ENCODE measurements around the gene PEMT. TPM values are rescaled to one million over a fixed set of nuclear protein-coding genes. Genes with fewer than 3 reads are reported as not detected.
A peak's percentile ranks its signal among the peaks of the same experiment; 100 is the strongest.

Gene PEMT
- total RNA-seq, 1 experiment from 2014 or later: 62.5 TPM

- 0 out of 2 replicates have a peak, but pooled peaks cover 3% of the 10 kb centered on the region for H3K9me3 ChIP-seq (replicated peaks)
- no peaks in the 10 kb centered on the region for H3K27me3 ChIP-seq
- H3K27ac ChIP-seq: no peak overlapping the region
- H3K4me3 ChIP-seq: no peak overlapping the region
- peaks cover 28% of the 10 kb centered on the region for H3K4me1 ChIP-seq
- no peaks in the 10 kb centered on the region for H3K36me3 ChIP-seq
- DNase-seq: no peak
These were observed 29.7 kb upstream of the PEMT start for GRCh38 chr17:17621254-17621653.

DNA sequence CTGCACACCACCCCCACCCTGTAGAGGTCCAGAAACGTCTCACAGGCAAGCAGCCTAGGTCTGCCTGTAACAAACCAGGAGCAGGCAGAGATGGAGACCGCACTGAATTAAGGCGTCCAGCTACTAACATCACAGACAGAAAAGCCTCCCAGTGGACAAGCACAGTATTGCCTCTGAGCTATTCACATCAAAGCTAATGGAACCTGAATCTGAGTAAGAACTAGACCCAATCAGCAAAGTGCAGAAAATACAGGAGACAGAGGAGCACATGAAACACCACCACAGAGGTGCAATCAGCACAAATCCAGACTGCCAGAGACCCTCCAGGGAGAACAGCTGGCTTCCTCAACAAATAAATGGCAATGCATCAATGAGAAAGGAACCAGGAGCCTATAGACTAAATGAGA lies 22.2 kb upstream of the PEMT start:
- Histone ChIP-seq H3K4me3 (no peak overlapping the region), H3K27ac (no peak overlapping the region), H3K4me1 (no peaks in the 10 kb centered on the region), H3K27me3 (no peaks in the 10 kb centered on the region), H3K36me3 (no peaks in the 10 kb centered on the region), H3K9me3 (replicated peaks) (0 out of 2 replicates have a peak, but pooled peaks cover 3% of the 10 kb centered on the region)
- peak; percentile 87 to 96 for DNase-seq

- Histone ChIP-seq H3K27me3 (no peaks in the 10 kb centered on the region), H3K9me3 (replicated peaks) (0 out of 2 replicates have a peak, but pooled peaks cover 3% of the 10 kb centered on the region), H3K4me3 (no peak overlapping the region), H3K27ac (no peak overlapping the region), H3K4me1 (no peaks in the 10 kb centered on the region), H3K36me3 (no peaks in the 10 kb centered on the region)
- no peak for DNase-seq
These were observed 20.8 kb upstream of the PEMT start for GRCh38 chr17:17612085-17613022.

- H3K36me3 ChIP-seq: no peaks in the 10 kb centered on the region
- no peaks in the 10 kb centered on the region for H3K27me3 ChIP-seq
- H3K9me3 ChIP-seq (replicated peaks): no peaks in the 10 kb centered on the region
- peaks cover 8% of the 10 kb centered on the region; the same call in 1 of the 2 replicates for H3K4me1 ChIP-seq
- H3K27ac ChIP-seq: no peak overlapping the region
- no peak overlapping the region for H3K4me3 ChIP-seq
- DNase-seq: peak; percentile 54 to 64
These were observed 17.6 kb upstream of the PEMT start for GRCh38 chr17:17609121-17609520.

DNA sequence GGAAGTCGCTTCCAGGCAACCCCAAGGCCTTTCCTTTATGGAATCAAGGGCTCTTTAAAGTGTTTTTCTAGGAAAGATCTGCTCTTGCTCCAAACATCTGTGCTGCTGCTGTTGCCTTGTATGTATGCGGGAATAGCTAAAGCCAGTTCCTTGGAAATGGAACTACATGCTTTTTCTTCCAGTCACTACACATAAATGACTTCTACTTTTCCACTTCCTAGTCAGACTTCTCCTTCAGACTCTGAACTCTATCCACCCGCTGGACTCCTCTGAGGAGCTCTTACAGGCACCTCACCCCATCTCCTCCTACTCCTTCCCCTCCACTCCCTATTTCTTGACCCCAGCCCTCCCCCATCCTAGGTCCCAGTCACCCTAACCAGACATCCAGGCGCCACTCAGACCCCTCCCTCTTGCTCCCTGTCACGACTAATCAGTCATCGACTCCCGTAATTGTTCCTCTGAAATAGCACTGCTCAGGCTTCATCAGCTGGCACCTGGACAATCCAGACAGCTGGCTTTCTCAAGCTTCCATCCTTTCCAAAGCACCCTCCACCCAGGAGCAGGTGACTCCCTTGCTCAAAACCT lies 15.0 kb upstream of the PEMT start:
- no peaks in the 10 kb centered on the region for H3K27me3 ChIP-seq
- no peak overlapping the region for H3K27ac ChIP-seq
- H3K4me1 ChIP-seq: peaks cover 8% of the 10 kb centered on the region; the same call in 1 of the 2 replicates
- no peak for DNase-seq
- no peaks in the 10 kb centered on the region for H3K9me3 ChIP-seq (replicated peaks)
- no peaks in the 10 kb centered on the region for H3K36me3 ChIP-seq
- H3K4me3 ChIP-seq: no peak overlapping the region

DNA sequence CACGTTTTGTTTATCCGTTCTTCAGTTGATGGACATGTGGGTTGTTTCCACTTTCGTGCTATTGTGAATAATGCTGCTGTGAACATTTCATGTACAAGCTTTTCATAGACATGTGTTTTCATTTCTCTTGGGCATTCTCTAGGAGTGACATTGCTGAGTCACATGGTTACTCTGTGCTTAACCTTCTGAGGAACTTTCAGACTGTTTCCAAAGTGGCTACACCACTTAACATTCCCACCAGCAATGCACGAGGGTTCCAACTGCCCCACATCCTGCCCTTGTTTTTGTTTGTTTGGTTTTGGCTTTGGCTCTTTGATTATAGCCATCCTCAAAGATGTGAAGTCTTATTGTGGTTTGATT lies 14.2 kb upstream of the PEMT start:
- DNase-seq: no peak
- H3K27ac ChIP-seq: no peak overlapping the region

DNA sequence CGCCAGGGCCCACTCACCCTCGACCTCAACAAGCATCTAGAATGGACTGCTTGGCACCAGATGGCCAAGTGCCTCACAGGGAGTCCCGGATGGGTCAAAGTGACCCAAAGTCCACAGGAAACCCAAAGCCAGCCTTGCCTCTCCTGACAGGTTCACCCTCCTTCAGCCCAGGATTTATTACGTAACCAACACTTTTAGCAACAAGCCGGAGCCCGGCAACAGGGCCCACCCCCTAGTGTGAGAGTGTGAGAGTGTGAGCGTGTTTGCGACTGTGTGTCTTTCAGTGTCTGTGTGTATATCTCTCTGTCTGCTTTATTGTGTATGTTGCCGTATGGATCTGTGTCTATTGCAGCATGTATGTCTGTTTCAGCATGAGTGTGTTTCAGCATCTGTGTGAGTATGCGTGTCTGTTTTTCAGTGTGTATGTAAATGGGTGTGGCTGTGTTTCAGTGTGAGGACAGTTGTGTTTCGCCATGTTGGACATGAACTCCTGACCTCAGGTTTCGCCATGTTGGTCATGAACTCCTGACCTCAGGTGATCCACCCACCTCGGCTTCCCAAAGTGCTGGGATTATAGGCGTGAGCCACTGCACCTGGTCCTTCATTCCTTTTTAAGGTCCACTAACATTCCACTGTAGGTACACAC lies 13.7 kb upstream of the PEMT start:
- H3K27me3 ChIP-seq: no peaks in the 10 kb centered on the region
- DNase-seq: no peak
- H3K9me3 ChIP-seq (replicated peaks): no peaks in the 10 kb centered on the region
- H3K36me3 ChIP-seq: no peaks in the 10 kb centered on the region
- no peak overlapping the region for H3K27ac ChIP-seq
- no peak overlapping the region for H3K4me3 ChIP-seq
- H3K4me1 ChIP-seq: peaks cover 8% of the 10 kb centered on the region; the same call in 1 of the 2 replicates

More for the DNA sequence above, 14.2 kb upstream of the PEMT start:
- no peaks in the 10 kb centered on the region for H3K36me3 ChIP-seq
- no peak overlapping the region for H3K4me3 ChIP-seq
- H3K27me3 ChIP-seq: no peaks in the 10 kb centered on the region
- H3K9me3 ChIP-seq (replicated peaks): no peaks in the 10 kb centered on the region
- H3K4me1 ChIP-seq: peaks cover 8% of the 10 kb centered on the region; the same call in 1 of the 2 replicates

- Histone ChIP-seq H3K36me3 (no peaks in the 10 kb centered on the region), H3K27me3 (no peaks in the 10 kb centered on the region), H3K4me3 (no peak overlapping the region), H3K4me1 (peaks cover 8% of the 10 kb centered on the region; the same call in 1 of the 2 replicates), H3K27ac (no peak overlapping the region), H3K9me3 (replicated peaks) (no peaks in the 10 kb centered on the region)
- DNase-seq: no peak
These were observed 12.4 kb upstream of the PEMT start for GRCh38 chr17:17603895-17604225.

DNA sequence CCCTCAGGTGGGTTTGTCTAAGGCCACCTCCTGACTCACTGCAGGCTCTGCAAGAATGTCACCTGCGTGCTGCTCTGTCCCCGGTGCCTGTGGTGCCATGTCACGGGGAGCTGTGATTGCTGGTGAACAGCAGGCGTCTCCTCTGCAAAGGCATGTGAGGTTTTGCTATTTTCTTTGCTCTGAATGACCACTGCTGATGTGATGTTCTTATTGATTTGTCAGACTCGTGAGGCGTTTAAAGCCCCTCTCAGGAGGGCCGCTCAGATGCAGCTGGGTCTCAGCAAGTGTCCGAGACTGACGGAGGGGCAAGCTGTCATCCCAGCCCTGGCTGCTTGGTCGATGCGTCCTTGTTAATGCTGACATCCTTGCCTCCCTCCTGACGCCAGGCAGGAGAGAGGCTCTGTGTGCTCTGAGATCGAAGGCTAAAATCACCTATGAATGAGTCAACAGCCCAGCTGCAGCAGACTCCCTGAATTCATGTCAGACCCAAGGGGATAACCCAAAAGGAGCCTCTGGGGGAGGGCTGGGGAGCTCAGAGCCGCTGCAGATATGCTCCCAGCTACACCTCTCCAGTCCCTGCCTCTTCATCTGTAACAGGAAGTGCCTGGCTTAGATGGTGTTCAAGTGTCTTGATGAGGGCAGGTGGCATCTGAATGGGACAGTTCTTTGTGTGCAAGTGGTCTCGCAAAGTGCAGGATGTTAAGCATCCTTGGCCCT lies 11.8 kb upstream of the PEMT start:
- Histone ChIP-seq H3K4me1 (peaks cover 8% of the 10 kb centered on the region; the same call in 1 of the 2 replicates), H3K9me3 (replicated peaks) (no peaks in the 10 kb centered on the region), H3K36me3 (no peaks in the 10 kb centered on the region), H3K27me3 (no peaks in the 10 kb centered on the region), H3K4me3 (no peak overlapping the region), H3K27ac (no peak overlapping the region)
- DNase-seq: no peak

GRCh38 chr17:17599965-17600364 lies 8.5 kb upstream of the PEMT start:
- no peaks in the 10 kb centered on the region for H3K27me3 ChIP-seq
- no peak for DNase-seq
- H3K4me3 ChIP-seq: no peak overlapping the region
- H3K9me3 ChIP-seq (replicated peaks): no peaks in the 10 kb centered on the region
- no peaks in the 10 kb centered on the region for H3K36me3 ChIP-seq
- no peak overlapping the region for H3K27ac ChIP-seq
- no peaks in the 10 kb centered on the region for H3K4me1 ChIP-seq

- Histone ChIP-seq H3K9me3 (replicated peaks) (no peaks in the 10 kb centered on the region), H3K4me3 (no peak overlapping the region), H3K27ac (no peak overlapping the region), H3K36me3 (no peaks in the 10 kb centered on the region), H3K4me1 (peaks cover under 1% of the 10 kb centered on the region; the same call in 1 of the 2 replicates), H3K27me3 (no peaks in the 10 kb centered on the region)
- no peak for DNase-seq
These were observed 6.5 kb upstream of the PEMT start for GRCh38 chr17:17598003-17598402.

DNA sequence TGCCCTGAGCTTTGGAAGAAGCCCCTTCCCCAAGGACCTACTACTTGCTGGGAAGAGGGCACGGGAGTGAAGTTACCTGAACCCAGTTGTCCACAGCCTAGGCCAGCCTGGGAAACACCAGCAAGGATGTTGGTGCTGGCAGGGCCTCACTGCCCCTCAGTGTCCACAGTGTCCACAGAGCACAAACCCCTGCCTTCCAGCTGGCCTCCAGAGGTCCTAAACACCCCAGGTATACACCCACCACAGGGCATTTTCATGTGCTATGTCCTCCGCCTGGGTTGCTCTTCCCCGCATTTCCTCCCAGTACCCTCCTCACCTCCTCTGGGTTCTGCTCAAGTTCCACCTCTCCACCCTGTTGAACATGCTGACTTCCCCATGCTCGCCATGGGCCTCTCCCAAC lies 4.2 kb upstream of the PEMT start:
- H3K36me3 ChIP-seq: no peaks in the 10 kb centered on the region
- peaks cover 5% of the 10 kb centered on the region; the same call in 1 of the 2 replicates for H3K4me1 ChIP-seq
- no peaks in the 10 kb centered on the region for H3K27me3 ChIP-seq
- no peaks in the 10 kb centered on the region for H3K9me3 ChIP-seq (replicated peaks)
- H3K4me3 ChIP-seq: no peak overlapping the region
- no peak overlapping the region for H3K27ac ChIP-seq
- DNase-seq: no peak

DNA sequence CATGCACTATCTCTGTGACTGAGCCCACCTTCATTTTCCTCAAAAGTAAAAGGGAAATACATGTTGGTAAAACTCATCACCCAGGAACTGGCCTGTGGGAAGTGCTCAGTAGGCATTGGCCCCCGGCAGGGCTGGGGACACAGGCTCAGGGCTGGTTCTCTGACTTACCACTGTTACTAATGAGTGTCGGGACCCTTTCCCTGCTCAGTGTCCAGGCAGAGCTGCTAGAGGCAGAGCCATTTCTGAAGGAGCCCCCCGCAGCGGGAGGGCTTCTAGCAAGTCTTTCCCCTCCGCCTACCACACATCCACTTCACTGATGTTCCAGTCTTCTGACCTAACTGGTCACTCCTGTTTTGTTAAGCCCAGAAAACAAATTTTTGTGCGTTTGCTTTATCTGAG lies 1.7 kb upstream of the PEMT start:
- no peaks in the 10 kb centered on the region for H3K36me3 ChIP-seq

GRCh38 chr17:17590883-17591354 lies 589 bp downstream of the PEMT start:
- Histone ChIP-seq H3K27ac (peak overlapping the region; percentile 79), H3K4me1 (peaks cover 10% of the 10 kb centered on the region; the same call in 1 of the 2 replicates), H3K27me3 (no peaks in the 10 kb centered on the region), H3K36me3 (peaks cover 2% of the 10 kb centered on the region; the same call in 1 of the 2 replicates), H3K9me3 (replicated peaks) (no peaks in the 10 kb centered on the region), H3K4me3 (peak overlapping the region; percentile 84)
- DNase-seq: no peak

More for the DNA sequence above, 1.7 kb upstream of the PEMT start:
- no peak for DNase-seq
- Histone ChIP-seq H3K4me1 (peaks cover 10% of the 10 kb centered on the region; the same call in 1 of the 2 replicates), H3K4me3 (no peak overlapping the region), H3K27ac (no peak overlapping the region), H3K9me3 (replicated peaks) (no peaks in the 10 kb centered on the region), H3K27me3 (no peaks in the 10 kb centered on the region)

Data from SJCRH30 (cell line).